ENCODE results near the gene RFTN1. TPM values are rescaled to one million over a fixed set of nuclear protein-coding genes. Genes with fewer than 3 reads are reported as not detected.

The RFTN1 gene
- total and polyA plus RNA-seq, 7 donors = 9.1 to 33.1 (median 15.9) TPM

DNA sequence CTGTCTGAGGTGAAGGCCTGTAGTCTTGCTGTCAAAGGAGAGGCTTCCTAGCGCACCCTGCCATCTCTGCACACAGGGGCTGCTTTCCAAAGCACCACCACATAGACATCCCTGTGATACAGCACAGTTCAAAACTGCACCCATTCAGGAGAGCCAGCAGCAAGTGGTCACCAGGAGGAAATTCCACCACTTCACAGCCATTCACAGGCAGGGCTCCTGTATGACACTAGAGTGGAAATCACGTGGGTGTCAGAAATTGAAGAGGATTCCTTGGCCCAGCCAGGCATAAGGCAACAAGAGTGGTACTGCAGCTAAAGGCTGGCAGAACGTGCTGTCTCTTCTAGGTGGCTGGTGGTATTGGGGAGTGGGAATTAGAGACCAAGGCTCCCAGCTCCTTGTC lies 102.8 kb downstream of the RFTN1 start:
- peak; percentile 25 to 74 (median 70) for ATAC-seq
- H3K36me3 ChIP-seq (ENCODE audit: insufficient read depth in 1 of 2, low read depth in 1 of 2) = peaks cover 0 to 11% of the 10 kb centered on the region in 2 donors

GRCh38 chr3:16409032-16409431 lies 104.5 kb downstream of the RFTN1 start:
- WGBS, 3 donors = 83 to 89% (median 84%) methylated on average over 6 of the region's 6 CpGs
- H3K4me1 ChIP-seq = peaks cover 6% of the 10 kb centered on the region
- ATAC-seq = no peak
- intact Hi-C loops (cut with DNase I) = no loop called here
- peaks cover 0 to 11% of the 10 kb centered on the region in 2 donors for H3K36me3 ChIP-seq (ENCODE audit: insufficient read depth in 1 of 2, low read depth in 1 of 2)
- no peaks in the 10 kb centered on the region for H3K27me3 ChIP-seq (ENCODE audit: insufficient read depth in 3 of 3, low read length in 2 of 3)
- no peak for DNase-seq
- H3K27ac ChIP-seq = no peak overlapping the region
- TF ChIP-seq, protein P1, sequence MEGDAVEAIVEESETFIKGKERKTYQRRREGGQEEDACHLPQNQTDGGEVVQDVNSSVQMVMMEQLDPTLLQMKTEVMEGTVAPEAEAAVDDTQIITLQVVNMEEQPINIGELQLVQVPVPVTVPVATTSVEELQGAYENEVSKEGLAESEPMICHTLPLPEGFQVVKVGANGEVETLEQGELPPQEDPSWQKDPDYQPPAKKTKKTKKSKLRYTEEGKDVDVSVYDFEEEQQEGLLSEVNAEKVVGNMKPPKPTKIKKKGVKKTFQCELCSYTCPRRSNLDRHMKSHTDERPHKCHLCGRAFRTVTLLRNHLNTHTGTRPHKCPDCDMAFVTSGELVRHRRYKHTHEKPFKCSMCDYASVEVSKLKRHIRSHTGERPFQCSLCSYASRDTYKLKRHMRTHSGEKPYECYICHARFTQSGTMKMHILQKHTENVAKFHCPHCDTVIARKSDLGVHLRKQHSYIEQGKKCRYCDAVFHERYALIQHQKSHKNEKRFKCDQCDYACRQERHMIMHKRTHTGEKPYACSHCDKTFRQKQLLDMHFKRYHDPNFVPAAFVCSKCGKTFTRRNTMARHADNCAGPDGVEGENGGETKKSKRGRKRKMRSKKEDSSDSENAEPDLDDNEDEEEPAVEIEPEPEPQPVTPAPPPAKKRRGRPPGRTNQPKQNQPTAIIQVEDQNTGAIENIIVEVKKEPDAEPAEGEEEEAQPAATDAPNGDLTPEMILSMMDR (IDR thresholded peaks at IDR 0.05) = no peak
- no peaks in the 10 kb centered on the region for H3K9me3 ChIP-seq
- H3K4me3 ChIP-seq = no peak overlapping the region

More for the DNA sequence above, 102.8 kb downstream of the RFTN1 start:
- H3K4me1 ChIP-seq = peaks cover 9% of the 10 kb centered on the region
- H3K9me3 ChIP-seq = no peaks in the 10 kb centered on the region
- TF ChIP-seq, protein P1 (IDR thresholded peaks at IDR 0.05) = no peak
- no peak for DNase-seq
- WGBS, 3 donors = 50 to 77% (median 58%) methylated on average over 3 of the region's 3 CpGs
- H3K4me3 ChIP-seq = no peak overlapping the region
- H3K27ac ChIP-seq = no peak overlapping the region
- intact Hi-C loops (cut with DNase I) = no loop called here
- no peaks in the 10 kb centered on the region for H3K27me3 ChIP-seq (ENCODE audit: insufficient read depth in 3 of 3, low read length in 2 of 3)

DNA sequence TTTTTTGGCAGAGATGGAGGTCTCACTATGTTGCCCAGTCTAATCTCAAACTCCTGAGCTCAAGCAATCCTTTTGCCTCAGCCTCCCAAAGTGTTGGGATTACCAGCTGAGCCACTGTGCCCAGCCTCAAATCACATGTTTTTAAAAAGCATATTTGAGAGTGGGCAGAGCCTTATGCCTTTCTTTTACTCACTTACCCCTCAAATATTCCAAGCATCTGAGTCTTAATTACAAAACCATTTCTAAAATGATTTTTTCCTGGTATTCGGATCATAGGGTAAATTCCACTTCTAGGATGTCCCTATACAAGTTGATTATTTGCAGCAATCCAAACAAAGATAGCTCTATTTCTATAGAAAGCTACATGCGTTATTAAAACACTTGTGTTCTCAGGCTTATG lies 106.1 kb downstream of the RFTN1 start:
- TF ChIP-seq, protein P1 (IDR thresholded peaks at IDR 0.05) = no peak
- no peak for ATAC-seq
- Histone ChIP-seq H3K36me3 (ENCODE audit: insufficient read depth in 1 of 2, low read depth in 1 of 2) (peaks cover 0 to 11% of the 10 kb centered on the region in 2 donors), H3K4me1 (peaks cover 8% of the 10 kb centered on the region), H3K27me3 (ENCODE audit: insufficient read depth in 3 of 3, low read length in 2 of 3) (no peaks in the 10 kb centered on the region), H3K27ac (no peak overlapping the region), H3K4me3 (no peak overlapping the region), H3K9me3 (no peaks in the 10 kb centered on the region)
- 81 to 87% (median 84%) methylated on average over 2 of the region's 2 CpGs for WGBS, 3 donors
- intact Hi-C loops (cut with DNase I) = no loop called here
- no peak for DNase-seq

- H3K27me3 ChIP-seq (ENCODE audit: insufficient read depth in 3 of 3, low read length in 2 of 3) = no peaks in the 10 kb centered on the region
- no peak overlapping the region for H3K27ac ChIP-seq
- peaks cover 14% of the 10 kb centered on the region for H3K4me1 ChIP-seq
- no peak for ATAC-seq
- intact Hi-C loops (cut with DNase I) = no loop called here
- WGBS, 3 donors = 43 to 67% (median 55%) methylated on average over 2 of the region's 2 CpGs
- H3K36me3 ChIP-seq (ENCODE audit: insufficient read depth in 1 of 2, low read depth in 1 of 2) = peaks cover 0 to 11% of the 10 kb centered on the region in 2 donors
- TF ChIP-seq, protein P1 (IDR thresholded peaks at IDR 0.05) = no peak
- no peaks in the 10 kb centered on the region for H3K9me3 ChIP-seq
- no peak overlapping the region for H3K4me3 ChIP-seq
- no peak for DNase-seq
Measured at GRCh38 chr3:16406579-16406978, 106.9 kb downstream of the RFTN1 start.

- WGBS, 3 donors = 75 to 78% (median 78%) methylated on average over 6 of the region's 6 CpGs
- no peaks in the 10 kb centered on the region for H3K27me3 ChIP-seq (ENCODE audit: insufficient read depth in 3 of 3, low read length in 2 of 3)
- no peak overlapping the region for H3K27ac ChIP-seq
- peaks cover 0 to 11% of the 10 kb centered on the region in 2 donors for H3K36me3 ChIP-seq (ENCODE audit: insufficient read depth in 1 of 2, low read depth in 1 of 2)
- H3K4me3 ChIP-seq = no peak overlapping the region
- intact Hi-C loops (cut with DNase I) = no loop called here
- TF ChIP-seq, protein P1 (IDR thresholded peaks at IDR 0.05) = no peak
- ATAC-seq = no peak
- no peaks in the 10 kb centered on the region for H3K9me3 ChIP-seq
- DNase-seq = no peak
- H3K4me1 ChIP-seq = peaks cover 15% of the 10 kb centered on the region
Measured at GRCh38 chr3:16406166-16406565, 107.3 kb downstream of the RFTN1 start.

Measured in psoas muscle (tissue), 8 donors.